Astrocyte of the spinal cord (primary cell): Measurements from ENCODE around the gene ITPR2.
A peak's percentile ranks its signal among the peaks of the same experiment; 100 is the strongest.

Experiments used
- DNase-seq: peaks from one replicate; pipeline ENCODE4 v3.0.0; 2011; ENCODE audit warnings: low read depth, low spot score
- H3K4me3 ChIP-seq: 2 replicates; pipeline ENCODE4 v1.5.1; 2011; ENCODE audit warnings: low read depth, mild to moderate bottlenecking, low read length, moderate library complexity
- CTCF ChIP-seq: IDR thresholded peaks from 2 replicates; pipeline ENCODE4 v1.5.1; 2012; ENCODE audit warnings: low read depth, mild to moderate bottlenecking, low read length, inconsistent platforms
- in situ Hi-C: cut with HindIII; loops from 2 replicates; pipeline ENCODE4 v1.10.0; 2017; ENCODE audit warnings: low sequenced_read_pairs

ITPR2 gene

GRCh38 chr12:26822026-26822425 lies 11.0 kb downstream of the ITPR2 start:
- in situ Hi-C loops, result no loop called here
- no peak for TF ChIP-seq CTCF
- no peak for DNase-seq
- no peak overlapping the region for H3K4me3 ChIP-seq

DNA sequence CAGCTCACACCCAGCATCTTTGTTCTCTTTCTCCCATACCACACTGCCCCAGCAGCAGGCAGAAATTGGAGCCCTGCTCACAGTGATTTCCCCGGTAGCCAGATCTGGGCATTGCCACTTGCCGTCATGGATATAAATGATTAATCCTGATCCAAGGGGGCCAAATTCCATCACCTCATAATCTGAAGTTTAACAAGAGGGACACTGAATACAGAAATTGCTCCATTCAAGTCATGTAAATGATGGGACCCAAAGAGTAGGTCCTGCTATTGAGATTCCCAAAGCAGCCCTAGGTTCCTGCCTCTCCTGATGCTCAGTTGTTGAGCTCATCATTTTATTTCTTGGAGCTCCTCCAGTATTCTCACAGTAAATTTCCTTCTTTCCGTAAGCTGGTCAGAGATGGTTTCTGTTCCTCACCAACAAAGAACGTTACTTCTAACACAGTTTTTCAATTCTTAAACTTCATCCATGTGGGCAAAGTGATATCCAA lies 11.7 kb downstream of the ITPR2 start:
- no peak for TF ChIP-seq CTCF
- H3K4me3 ChIP-seq, result peak overlapping the region; percentile 1
- in situ Hi-C loops, result no loop called here
- DNase-seq, result peak; percentile 64

GRCh38 chr12:26818636-26819035 lies 14.4 kb downstream of the ITPR2 start:
- no peak for TF ChIP-seq CTCF
- no peak overlapping the region for H3K4me3 ChIP-seq
- no peak for DNase-seq
- in situ Hi-C loops, result no loop called here

DNA sequence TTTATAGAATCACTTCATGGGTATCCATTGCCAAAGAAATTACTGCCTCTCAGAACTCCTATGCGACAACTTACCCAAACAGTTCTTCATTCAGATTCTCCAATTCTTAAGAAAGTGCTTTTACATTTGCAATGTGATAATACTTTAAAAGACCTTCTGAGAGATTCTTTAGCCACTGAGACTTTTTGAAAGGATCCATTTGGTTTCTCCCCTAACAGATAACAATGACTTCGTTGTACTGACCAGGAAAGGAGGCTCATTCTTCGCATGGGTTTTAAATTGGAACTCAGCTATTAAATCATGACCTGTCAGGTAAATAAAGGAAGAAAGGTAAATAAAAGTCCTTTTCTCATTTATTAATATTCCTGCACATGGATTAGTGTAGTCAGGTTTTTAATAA lies 14.8 kb downstream of the ITPR2 start:
- DNase-seq, result no peak
- in situ Hi-C loops, result no loop called here
- H3K4me3 ChIP-seq, result no peak overlapping the region
- TF ChIP-seq CTCF, result no peak

DNA sequence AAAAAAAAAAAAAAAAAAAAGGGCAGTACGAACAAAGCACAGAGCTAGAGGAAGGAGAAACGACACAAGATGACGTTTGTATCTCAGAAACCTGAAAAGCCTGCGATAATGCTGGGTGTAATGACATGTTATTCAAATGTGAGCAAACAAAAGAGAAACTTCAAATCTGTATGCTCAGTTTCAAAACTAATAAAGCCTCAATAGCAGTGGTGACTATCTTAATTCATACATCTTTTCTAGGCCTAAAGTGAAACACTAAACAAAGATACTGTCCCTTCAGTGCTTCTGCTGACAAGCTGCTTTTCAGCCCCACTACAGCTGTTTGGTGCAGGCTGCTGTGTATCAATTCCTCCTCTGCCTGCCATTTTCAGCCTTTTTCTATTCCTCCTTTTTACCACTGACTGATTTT lies 15.8 kb downstream of the ITPR2 start:
- H3K4me3 ChIP-seq, result no peak overlapping the region
- in situ Hi-C loops, result no loop called here
- TF ChIP-seq CTCF, result no peak
- no peak for DNase-seq

DNA sequence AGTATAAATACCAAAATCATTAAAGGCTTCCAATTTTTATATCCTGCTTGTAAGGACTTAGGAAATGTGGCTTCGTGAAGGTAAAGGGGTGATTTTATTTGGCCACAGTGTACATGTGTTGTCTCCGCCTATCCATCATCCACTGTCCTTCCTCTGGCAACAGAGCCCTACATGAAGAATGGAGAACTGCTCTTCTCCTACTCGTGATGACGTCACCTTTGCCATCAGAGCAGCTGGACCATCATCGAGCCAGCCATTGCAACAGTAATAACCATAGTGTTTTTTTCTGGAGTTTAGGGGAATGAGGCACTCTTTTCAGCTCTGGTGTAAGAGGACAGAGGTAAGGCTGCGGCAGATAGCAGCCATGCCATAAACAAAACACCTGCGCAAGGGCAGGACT lies 19.2 kb downstream of the ITPR2 start:
- in situ Hi-C loops, result no loop called here

More for the DNA sequence above, 19.2 kb downstream of the ITPR2 start:
- H3K4me3 ChIP-seq, result no peak overlapping the region
- DNase-seq, result no peak
- TF ChIP-seq CTCF, result no peak
